Prostate gland (tissue), 2 donors: ENCODE measurements around the gene TPGS1. TPM values are rescaled to one million over a fixed set of nuclear protein-coding genes. Genes with fewer than 3 reads are reported as not detected.

ENCODE experiments used
- DNase-seq: peaks from one replicate; pipeline ENCODE4 v3.0.0-alpha.2; 2019; ENCODE audit warnings: low spot score
- H3K27ac ChIP-seq, 2 donors: fragments of 200-600 bp; sonication (generic); 2 replicates each; pipeline ENCODE4 v1.5.1; 2017 to 2019
- H3K27me3 ChIP-seq: fragments of 200-600 bp; sonication (generic); replicated peaks from 2 replicates; pipeline ENCODE4 v1.5.1; 2019; ENCODE audit not compliant: insufficient read depth
- H3K36me3 ChIP-seq, 2 donors: fragments of 200-600 bp; sonication (generic); 1 replicate in 1 of 2; 2 replicates in 1 of 2; pipeline versions ENCODE4 v1.5.1 to v1.8.1; 2017 to 2019
- H3K4me1 ChIP-seq: fragments of 200-600 bp; sonication (generic); replicated peaks from 2 replicates; pipeline ENCODE4 v1.5.1; 2019
- H3K4me3 ChIP-seq, 2 donors: fragments of 200-600 bp; sonication (generic); 2 replicates each; pipeline ENCODE4 v1.5.1; 2017 to 2019
- H3K9me3 ChIP-seq: fragments of 200-600 bp; sonication (generic); 2 replicates; pipeline ENCODE4 v1.5.1; 2017
- CTCF ChIP-seq, 4 experiments: fragments of 200-600 bp in 2 of 4; fragments of 450-650 bp in 2 of 4; sonication (generic) in 2 of 4; IDR thresholded peaks; 1 replicate in 3 of 4; 2 replicates in 1 of 4; pipeline ENCODE4 v1.5.1; 2016 to 2019; ENCODE audit warnings: antibody characterized with exemption in 4 of 4, mild to moderate bottlenecking in 2 of 4, moderate library complexity in 2 of 4
- POLR2A ChIP-seq: fragments of 450-650 bp; IDR thresholded peaks from one replicate; pipeline ENCODE4 v1.6.1; 2016; ENCODE audit warnings: antibody characterized with exemption, mild to moderate bottlenecking
- POLR2AphosphoS5 ChIP-seq: sonication (generic); formaldehyde crosslinking; IDR thresholded peaks from one replicate; pipeline ENCODE4 v1.6.1; 2017; ENCODE audit warnings: antibody characterized with exemption
- WGBS: methylation state at CpG from one replicate; pipeline ENCODE4 v1.1.5; 2018; 5-methylcytosine and 5-hydroxymethylcytosine counted together
- intact Hi-C: fragments of 100-400 bp; cut with DNase I; formaldehyde crosslinking; loops from one replicate; pipeline ENCODE4 v1.14.2; 2022
- total RNA-seq, 2 donors: library from RNA; depleted of rRNA; stranded (reverse); fragments of >200 nt; gene quantifications; one replicate each; pipeline ENCODE4 v1.1.0, GENCODE V29; 2016

Gene TPGS1
- total RNA-seq, 2 donors from 2014 or later, result 90.0 to 94.9 TPM

GRCh38 chr19:489418-490196, 17.7 kb upstream of the TPGS1 start:
- H3K27ac ChIP-seq, result peak overlapping the region; percentile 87 to 88
- peaks cover 6% of the 10 kb centered on the region for H3K4me1 ChIP-seq
- TF ChIP-seq POLR2A (no peak), POLR2AphosphoS5 (no peak), CTCF (IDR thresholded peaks at IDR 0.05) (no peak)
- 39% methylated on average over 50 of the region's 61 CpGs for WGBS
- H3K4me3 ChIP-seq, result peak overlapping the region; percentile 84 to 98
- no peak for DNase-seq
- intact Hi-C loops, result no loop called here
- H3K9me3 ChIP-seq, result no peaks in the 10 kb centered on the region
- H3K27me3 ChIP-seq, result no peaks in the 10 kb centered on the region
- H3K36me3 ChIP-seq, result no peaks in the 10 kb centered on the region

GRCh38 chr19:491146-491741, 16.1 kb upstream of the TPGS1 start:
- Histone ChIP-seq H3K9me3 (no peaks in the 10 kb centered on the region), H3K27ac (no peak overlapping the region), H3K4me3 (no peak overlapping the region), H3K27me3 (no peaks in the 10 kb centered on the region), H3K4me1 (peaks cover 1% of the 10 kb centered on the region), H3K36me3 (no peaks in the 10 kb centered on the region)
- DNase-seq, result no peak
- no peak for TF ChIP-seq CTCF (IDR thresholded peaks at IDR 0.05)
- TF ChIP-seq POLR2A, result no peak
- no peak for TF ChIP-seq POLR2AphosphoS5
- WGBS, result 61% methylated on average over 30 of the region's 32 CpGs
- intact Hi-C loops, result no loop called here

GRCh38 chr19:492091-492531, 15.2 kb upstream of the TPGS1 start:
- no peak overlapping the region for H3K4me3 ChIP-seq
- no peak for DNase-seq
- 78% methylated on average over 12 of the region's 19 CpGs for WGBS
- no peak for TF ChIP-seq CTCF (IDR thresholded peaks at IDR 0.05)
- H3K9me3 ChIP-seq, result no peaks in the 10 kb centered on the region
- intact Hi-C loops, result no loop called here
- H3K4me1 ChIP-seq, result no peaks in the 10 kb centered on the region
- H3K27ac ChIP-seq, result no peak overlapping the region
- H3K27me3 ChIP-seq, result no peaks in the 10 kb centered on the region
- no peaks in the 10 kb centered on the region for H3K36me3 ChIP-seq

GRCh38 chr19:493391-494170, 13.7 kb upstream of the TPGS1 start:
- DNase-seq, result no peak
- Histone ChIP-seq H3K36me3 (no peaks in the 10 kb centered on the region), H3K27me3 (peaks cover 5% of the 10 kb centered on the region), H3K4me1 (no peaks in the 10 kb centered on the region), H3K9me3 (no peaks in the 10 kb centered on the region), H3K4me3 (no peak overlapping the region), H3K27ac (no peak overlapping the region)
- intact Hi-C loops, result no loop called here
- TF ChIP-seq POLR2AphosphoS5 (no peak), POLR2A (no peak), CTCF (IDR thresholded peaks at IDR 0.05) (no peak)
- WGBS, result 71% methylated on average over 23 of the region's 23 CpGs
